ENCODE data around the gene PPARGC1A. TPM values are rescaled to one million over a fixed set of nuclear protein-coding genes. Genes with fewer than 3 reads are reported as not detected.
A peak's percentile ranks its signal among the peaks of the same experiment; 100 is the strongest.

PPARGC1A gene
- total and polyA plus RNA-seq, 11 donors: 25.4 to 103 (median 83.3) TPM

DNA sequence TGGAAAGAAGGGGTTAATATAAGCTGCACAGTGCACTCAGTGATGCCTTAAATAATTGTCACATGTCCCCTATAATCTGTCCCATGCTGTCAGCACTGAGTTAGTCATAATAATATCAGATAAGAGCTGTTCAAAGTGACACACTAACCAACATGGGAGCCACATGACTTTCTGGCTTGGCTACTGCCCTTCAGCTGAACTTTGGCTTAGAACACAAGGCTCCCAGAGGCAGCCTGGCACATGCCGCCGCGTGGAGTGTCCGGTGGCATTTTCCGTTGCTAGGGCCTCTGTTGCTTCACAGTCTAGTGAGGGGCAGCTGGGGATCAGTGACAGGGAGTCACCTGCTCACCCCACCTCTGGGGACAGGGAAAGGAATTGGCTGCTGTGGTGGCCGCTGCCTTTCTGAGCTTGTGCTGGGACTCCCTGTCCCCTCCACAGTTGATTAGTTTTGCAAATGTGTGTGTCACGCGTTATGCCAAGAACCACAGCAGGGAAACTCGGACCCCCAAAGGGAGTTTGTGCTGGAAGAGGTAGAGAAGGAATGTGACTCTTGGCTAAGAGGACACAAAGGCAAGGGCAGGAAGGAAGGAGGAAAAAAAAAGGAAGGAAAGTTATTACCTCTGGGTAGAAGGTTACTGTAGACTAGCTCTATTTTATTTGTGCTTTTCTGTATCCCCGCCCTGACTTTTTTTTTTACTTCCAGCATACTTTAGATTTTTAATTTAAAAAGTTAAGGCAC is 41.1 kb upstream of the PPARGC1A start:
- peak overlapping the region; percentile 69 to 95 (median 84) for H3K27ac ChIP-seq
- H3K4me1 ChIP-seq: peaks cover 0 to 45% (median 10%) of the 10 kb centered on the region in 12 donors
- DNase-seq: peak; percentile 83 to 95 (median 85)
- peak overlapping the region in 1 of 12 donors; percentile 4 for H3K4me3 ChIP-seq
- intact Hi-C loops (cut with DNase I): loop anchor here in 6 of 10 donors (1.0 to 10.0 kb wide), 11 partner anchors 40 to 566 kb away; partner anchors contain the start of gene PPARGC1A (in 2 of the 6)
- H3K27me3 ChIP-seq: no peaks in the 10 kb centered on the region
- no peaks in the 10 kb centered on the region for H3K36me3 ChIP-seq
- no peaks in the 10 kb centered on the region for H3K9me3 ChIP-seq
- WGBS, 4 donors: 7 to 17% (median 12%) methylated on average over 10 of the region's 10 CpGs
- peak; percentile 93 to 96 (median 94) for ATAC-seq
- TF ChIP-seq, protein P1, sequence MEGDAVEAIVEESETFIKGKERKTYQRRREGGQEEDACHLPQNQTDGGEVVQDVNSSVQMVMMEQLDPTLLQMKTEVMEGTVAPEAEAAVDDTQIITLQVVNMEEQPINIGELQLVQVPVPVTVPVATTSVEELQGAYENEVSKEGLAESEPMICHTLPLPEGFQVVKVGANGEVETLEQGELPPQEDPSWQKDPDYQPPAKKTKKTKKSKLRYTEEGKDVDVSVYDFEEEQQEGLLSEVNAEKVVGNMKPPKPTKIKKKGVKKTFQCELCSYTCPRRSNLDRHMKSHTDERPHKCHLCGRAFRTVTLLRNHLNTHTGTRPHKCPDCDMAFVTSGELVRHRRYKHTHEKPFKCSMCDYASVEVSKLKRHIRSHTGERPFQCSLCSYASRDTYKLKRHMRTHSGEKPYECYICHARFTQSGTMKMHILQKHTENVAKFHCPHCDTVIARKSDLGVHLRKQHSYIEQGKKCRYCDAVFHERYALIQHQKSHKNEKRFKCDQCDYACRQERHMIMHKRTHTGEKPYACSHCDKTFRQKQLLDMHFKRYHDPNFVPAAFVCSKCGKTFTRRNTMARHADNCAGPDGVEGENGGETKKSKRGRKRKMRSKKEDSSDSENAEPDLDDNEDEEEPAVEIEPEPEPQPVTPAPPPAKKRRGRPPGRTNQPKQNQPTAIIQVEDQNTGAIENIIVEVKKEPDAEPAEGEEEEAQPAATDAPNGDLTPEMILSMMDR (IDR thresholded peaks at IDR 0.05): no peak
- TF ChIP-seq POLR2A (IDR thresholded peaks at IDR 0.05): no peak

- Histone ChIP-seq H3K4me3 (no peak overlapping the region), H3K27ac (peak overlapping the region in 7 of 12 donors; percentile 80 to 91 (median 86)), H3K4me1 (peaks cover 0 to 33% (median 10%) of the 10 kb centered on the region in 12 donors), H3K36me3 (no peaks in the 10 kb centered on the region), H3K27me3 (no peaks in the 10 kb centered on the region), H3K9me3 (no peaks in the 10 kb centered on the region)
- WGBS, 4 donors: 52 to 58% (median 54%) methylated on average over 3 of the region's 3 CpGs
- no peak for TF ChIP-seq POLR2A (IDR thresholded peaks at IDR 0.05)
- TF ChIP-seq, protein P1 (IDR thresholded peaks at IDR 0.05): no peak
- DNase-seq (peak in 1 of 5 donors; percentile 30), ATAC-seq (no peak)
- intact Hi-C loops (cut with DNase I): loop anchor here in 2 of 10 donors (2.0 to 10.0 kb wide), 2 partner anchors 40 to 486 kb away; no protein-coding TSS in a partner anchor
Observed at GRCh38 chr4:23929248-23929647, 39.4 kb upstream of the PPARGC1A start.

GRCh38 chr4:23924556-23924955 is 34.7 kb upstream of the PPARGC1A start:
- no peak overlapping the region for H3K27ac ChIP-seq
- no peak for DNase-seq
- H3K36me3 ChIP-seq: no peaks in the 10 kb centered on the region
- no peak for TF ChIP-seq POLR2A (IDR thresholded peaks at IDR 0.05)
- TF ChIP-seq, protein P1 (IDR thresholded peaks at IDR 0.05): no peak
- no peak for ATAC-seq
- intact Hi-C loops (cut with DNase I): loop anchor here in 1 of 10 donors (10.0 kb wide), 1 partner anchor 490 kb away; no protein-coding TSS in a partner anchor
- no peak overlapping the region for H3K4me3 ChIP-seq
- H3K27me3 ChIP-seq: no peaks in the 10 kb centered on the region
- no peaks in the 10 kb centered on the region for H3K9me3 ChIP-seq
- 84 to 96% (median 94%) methylated on average over 4 of the region's 4 CpGs for WGBS, 4 donors
- H3K4me1 ChIP-seq: peaks cover 0 to 8% (median under 1%) of the 10 kb centered on the region in 12 donors

DNA sequence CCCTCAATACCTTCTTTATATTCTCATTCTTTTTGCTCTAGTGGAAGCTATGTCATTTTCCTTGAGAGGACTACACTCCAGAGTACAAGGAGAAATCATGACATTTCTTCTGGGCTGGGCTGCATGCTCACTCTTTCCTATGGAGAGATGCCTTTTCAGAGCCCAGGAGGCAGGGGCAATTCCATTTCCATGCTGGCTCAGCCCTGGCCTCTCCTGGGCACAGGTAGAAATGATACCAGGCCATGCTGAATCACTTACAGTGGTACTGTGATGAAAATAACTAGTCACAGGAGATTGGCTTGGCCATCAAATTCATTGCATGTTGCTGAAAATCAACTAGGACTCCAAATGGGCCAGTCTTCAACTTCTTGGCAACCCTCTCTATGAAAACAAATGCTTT is 34.0 kb upstream of the PPARGC1A start:
- TF ChIP-seq, protein P1 (IDR thresholded peaks at IDR 0.05): peak in 3 of 12 donors; percentile 13 to 23 (median 17)
- TF ChIP-seq POLR2A (IDR thresholded peaks at IDR 0.05): no peak
- peak in 3 of 4 donors; percentile 31 to 59 (median 52) for ATAC-seq
- Histone ChIP-seq H3K27me3 (no peaks in the 10 kb centered on the region), H3K27ac (no peak overlapping the region), H3K36me3 (no peaks in the 10 kb centered on the region), H3K9me3 (no peaks in the 10 kb centered on the region), H3K4me1 (peaks cover 0 to 9% (median 0%) of the 10 kb centered on the region in 12 donors), H3K4me3 (no peak overlapping the region)
- intact Hi-C loops (cut with DNase I): loop anchor here in 1 of 10 donors (10.0 kb wide), 1 partner anchor 491 kb away; no protein-coding TSS in a partner anchor
- DNase-seq: no peak

Measured in heart left ventricle (tissue), 16 donors.